Measurements from ENCODE around the gene PTTG1IP.

Gene PTTG1IP

GRCh38 chr21:44858291-44858690 lies 15.2 kb downstream of the PTTG1IP start:
- no peak for DNase-seq

DNA sequence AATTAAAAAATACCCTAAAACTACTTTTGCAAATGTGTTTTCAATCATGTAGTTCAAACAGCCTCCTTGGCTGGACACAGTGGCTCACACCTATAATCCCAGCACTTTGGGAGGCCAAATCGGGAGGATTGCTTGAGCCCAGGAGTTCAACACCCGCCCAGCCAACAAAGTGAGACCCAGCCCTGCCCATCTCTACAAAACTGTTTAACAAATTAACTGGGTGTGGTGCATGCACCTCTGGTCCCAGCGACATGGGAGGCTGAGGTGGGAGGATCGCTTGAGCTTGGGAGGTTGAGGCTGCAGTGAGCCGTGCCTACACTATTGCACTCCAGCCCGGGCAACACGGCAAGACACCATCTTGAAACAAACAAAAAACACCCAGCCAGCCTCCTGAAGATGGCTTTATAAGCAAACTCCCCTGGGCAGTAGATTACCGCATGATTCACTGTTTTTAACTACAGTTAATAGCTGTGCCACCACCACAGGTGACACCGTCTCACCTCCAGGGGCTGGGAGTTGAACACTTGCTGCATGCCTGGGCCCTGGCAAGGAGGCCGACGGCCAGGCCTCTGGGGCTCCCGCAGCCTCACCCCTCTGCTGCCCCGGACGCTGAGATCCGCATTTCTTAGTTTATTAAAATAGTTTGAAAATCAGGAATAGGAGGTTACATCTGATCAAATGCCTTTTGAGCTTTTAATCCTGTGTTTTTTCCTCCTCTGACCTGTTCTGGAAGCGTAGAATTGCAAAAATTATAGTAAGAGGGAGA lies 16.2 kb downstream of the PTTG1IP start:
- DNase-seq = no peak

DNA sequence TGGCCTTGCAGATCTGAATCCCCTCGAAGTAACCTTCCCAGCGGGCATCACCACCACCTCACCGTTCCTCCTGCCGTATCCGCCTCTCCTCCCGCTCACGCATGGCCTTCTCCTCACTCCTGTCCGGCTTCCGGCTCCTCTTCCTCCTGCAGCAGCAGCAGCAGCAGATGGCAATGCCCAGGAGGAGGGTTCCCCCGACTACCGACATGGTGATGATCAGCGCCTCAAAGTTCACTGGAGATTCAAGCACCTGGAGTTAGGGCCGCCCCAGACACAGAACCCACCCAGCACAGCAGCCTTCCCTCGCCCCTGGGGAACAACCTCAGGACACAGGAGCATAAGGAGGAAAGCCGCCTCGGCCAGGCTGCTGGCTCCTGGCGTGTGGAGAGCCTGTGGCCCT lies 17.4 kb downstream of the PTTG1IP start:
- DNase-seq = no peak

DNA sequence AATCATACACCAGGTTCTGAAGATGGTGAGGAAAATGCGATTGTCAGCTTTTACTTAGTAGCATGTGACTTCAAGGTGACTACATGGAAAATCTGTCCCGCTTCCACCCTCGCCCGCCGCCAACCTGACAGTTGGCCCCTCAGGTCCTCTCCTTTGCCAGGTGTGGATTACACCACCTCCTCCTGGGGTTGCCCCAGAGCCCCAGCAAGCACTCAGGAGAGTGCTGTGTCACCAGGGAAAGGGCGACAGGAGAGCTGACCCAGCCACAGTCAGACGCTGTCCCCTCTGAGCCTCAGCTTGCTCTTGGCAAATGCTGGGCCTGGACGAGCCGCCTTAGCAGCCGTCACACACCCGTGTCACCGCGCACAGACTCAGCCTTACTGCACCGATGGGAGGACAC lies 17.9 kb downstream of the PTTG1IP start:
- DNase-seq = no peak

DNA sequence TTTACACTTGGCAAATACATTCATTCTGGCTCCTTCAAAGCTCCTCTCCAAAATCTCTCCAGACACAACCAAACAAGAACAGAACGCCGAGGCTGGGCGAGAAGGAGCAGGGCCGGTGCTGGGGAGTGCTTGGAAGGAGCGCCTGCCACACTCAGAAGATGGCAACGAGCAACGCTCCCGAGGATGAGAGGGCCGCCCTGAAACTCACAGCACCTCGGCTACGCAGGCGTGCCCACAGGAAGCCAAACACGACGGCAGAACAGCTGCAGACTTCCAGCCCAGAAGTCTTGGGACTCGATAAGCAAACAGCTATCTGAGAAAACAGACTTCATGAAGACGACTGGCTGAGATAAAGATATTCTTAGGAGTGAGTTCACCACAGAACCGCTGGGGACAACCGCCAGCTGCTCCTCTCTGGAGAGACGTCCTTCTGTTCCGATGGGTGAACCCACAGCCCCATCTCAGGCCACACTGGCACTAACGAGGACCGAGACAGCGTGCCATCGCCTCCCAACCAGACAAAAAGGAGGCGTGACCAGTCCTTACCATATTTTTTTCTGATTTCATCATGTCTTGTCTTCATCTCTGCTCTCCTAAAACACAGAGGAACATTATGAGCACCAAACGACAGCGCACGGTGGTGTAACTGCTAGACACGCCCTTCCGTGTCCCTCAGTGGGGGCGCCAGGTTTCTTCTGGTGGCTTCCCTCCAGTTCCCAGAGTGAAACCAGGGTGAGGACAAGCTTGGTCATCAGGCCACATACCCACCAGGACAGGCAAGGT lies 18.6 kb downstream of the PTTG1IP start:
- no peak for DNase-seq

GRCh38 chr21:44854391-44854663 lies 19.2 kb downstream of the PTTG1IP start:
- peak; percentile 17 for DNase-seq

DNA sequence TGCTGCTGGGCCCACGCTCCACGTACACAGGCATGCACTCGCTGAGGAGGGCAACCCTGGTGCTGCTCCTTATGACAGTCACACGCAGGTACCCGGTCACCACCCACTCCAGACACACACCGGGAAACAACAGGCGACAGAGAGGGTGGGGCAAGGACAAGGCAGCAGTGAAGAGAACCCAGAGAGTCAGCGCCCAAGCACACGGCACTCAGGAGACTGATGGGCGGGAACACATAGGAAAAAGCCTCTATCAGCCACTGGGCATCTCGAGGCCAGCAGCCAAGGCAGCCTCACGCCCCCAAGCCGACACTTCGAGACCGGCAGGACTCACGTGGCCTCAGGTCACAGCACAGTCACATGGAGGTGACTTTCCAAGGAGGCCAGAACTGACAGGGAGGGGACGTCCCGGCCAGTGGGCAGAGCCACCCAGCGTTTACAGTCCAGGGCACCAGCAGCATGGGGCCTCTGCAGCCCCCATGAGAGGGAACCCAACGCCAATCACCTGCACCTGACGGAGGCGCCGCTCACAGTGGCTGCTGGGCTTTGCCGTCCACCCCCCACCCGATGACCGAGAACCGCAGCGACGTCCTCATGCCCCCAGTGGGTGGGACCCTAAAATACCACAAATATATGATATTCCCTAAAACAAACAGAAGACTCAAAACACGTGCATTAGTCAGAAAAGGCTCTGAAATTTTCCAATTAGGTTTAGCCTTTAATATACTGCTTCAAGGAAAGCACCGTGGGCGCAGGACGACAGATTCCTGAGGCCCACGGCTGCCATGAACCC lies 19.7 kb downstream of the PTTG1IP start:
- DNase-seq = no peak

DNA sequence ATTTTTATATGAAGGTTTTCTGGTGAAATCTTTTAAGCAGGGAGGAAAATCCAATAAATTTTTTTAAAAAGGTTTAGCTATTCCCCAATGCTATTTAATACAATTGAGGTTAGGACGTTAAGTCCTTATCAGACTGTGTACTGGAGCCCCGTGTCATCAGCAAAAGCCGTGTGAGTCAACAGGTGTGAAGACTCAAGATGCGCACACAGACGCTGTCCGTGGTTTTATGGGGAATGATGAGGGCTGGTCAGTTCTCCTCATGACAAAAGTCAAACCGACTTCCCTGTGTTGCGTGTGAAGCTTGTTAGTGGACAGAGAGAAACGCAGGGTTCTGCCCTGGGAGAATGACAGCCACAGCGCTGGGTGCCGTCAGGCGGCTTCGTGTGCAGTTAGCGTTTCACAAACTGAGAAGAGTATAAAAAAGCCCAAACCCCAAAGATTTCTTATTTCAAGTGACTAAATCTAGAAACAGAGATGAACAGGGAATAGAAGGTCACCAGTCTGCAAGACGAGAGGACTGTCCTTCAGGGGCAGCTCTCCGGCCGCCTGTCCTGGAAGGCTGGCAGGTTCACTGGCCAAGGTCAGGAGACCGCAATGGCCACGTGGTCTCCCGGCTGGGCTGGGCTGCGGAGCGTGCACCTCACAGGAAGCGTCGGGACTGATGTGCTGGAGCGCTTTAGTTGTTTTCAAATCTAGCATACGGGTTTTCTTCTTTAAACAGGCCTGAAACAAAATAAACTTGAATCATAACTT lies 22.4 kb downstream of the PTTG1IP start:
- DNase-seq = no peak

GRCh38 chr21:44850208-44850800 lies 23.2 kb downstream of the PTTG1IP start:
- no peak for DNase-seq

- no peak for DNase-seq
Measured at GRCh38 chr21:44849616-44850130, 23.8 kb downstream of the PTTG1IP start.

GRCh38 chr21:44848821-44849521 lies 24.5 kb downstream of the PTTG1IP start:
- no peak for DNase-seq

DNA sequence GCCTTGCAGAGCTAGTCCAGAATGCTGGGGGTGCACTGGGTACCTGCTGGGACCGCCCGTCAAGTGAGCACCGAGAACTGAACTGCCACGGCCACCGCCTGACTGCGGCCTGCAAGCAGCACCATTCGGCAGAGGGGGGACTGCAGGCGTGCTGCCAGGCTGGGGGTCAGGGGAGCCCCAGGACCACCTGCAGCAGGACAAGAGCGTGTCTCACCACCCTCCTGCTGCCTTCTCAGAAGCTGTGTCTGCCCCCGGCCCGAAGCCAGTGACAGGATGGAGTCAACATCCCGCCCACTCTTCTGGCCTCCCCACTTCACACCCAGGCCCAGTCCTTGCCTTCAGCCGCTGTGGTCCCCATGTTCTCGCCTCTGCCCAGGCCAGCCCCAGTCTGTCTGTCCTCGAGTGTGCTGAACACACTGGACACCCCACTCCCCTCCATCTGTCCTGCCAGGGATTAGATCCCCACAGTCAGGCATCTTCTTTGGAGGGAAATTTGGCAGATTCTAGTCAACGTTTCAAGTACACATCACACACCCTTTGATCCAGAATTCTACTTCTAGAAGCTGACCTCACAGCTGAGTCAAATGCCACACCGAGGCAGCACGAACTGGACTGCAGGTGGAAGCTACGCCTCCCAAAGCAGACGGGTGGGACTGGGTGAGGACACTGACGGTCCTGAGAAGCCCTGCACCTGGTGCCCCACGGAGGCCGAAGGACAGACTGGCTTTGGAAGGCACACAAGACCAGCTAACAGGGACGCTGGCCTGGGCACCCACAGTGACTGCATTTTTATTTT lies 26.0 kb downstream of the PTTG1IP start:
- no peak for DNase-seq

DNA sequence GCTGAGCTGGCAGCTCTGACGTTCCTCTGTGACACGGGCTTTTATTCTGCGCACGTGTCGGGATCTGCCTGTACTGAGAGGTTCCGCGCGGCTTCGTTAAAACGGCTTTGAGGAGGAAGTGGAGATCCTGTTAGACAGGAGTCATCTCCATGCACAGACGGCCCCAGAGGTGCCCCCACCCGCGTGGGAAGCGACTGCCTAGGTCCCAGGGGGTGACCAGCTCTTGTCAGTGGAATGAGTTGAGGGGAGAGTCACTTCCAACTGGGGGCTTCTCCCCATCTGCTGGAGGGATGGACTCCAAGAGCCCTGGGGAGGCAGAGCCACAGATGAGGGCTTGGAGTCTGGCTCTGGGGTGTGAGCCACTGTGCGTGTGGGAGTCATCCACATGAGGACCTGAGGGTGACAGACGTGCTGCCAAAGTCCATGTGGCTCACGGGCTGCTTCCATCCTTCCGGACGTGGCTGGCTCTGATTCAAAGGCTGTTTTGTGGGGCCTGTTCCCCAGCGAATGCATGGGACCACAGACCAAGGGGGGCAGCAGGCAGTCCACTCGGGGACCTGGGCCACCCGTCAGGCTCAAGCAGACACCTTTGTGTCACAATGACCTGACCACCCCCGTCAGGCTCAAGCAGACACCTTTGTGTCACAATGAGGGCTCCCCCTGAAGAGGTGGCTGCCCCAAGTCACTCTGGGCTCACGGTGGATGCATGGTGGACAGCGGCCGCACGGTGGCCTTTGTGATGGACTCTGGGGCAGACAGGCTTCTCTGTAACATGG lies 26.8 kb downstream of the PTTG1IP start:
- peak; percentile 52 for DNase-seq

- no peak for DNase-seq
Measured at GRCh38 chr21:44846224-44846484, 27.3 kb downstream of the PTTG1IP start.

DNA sequence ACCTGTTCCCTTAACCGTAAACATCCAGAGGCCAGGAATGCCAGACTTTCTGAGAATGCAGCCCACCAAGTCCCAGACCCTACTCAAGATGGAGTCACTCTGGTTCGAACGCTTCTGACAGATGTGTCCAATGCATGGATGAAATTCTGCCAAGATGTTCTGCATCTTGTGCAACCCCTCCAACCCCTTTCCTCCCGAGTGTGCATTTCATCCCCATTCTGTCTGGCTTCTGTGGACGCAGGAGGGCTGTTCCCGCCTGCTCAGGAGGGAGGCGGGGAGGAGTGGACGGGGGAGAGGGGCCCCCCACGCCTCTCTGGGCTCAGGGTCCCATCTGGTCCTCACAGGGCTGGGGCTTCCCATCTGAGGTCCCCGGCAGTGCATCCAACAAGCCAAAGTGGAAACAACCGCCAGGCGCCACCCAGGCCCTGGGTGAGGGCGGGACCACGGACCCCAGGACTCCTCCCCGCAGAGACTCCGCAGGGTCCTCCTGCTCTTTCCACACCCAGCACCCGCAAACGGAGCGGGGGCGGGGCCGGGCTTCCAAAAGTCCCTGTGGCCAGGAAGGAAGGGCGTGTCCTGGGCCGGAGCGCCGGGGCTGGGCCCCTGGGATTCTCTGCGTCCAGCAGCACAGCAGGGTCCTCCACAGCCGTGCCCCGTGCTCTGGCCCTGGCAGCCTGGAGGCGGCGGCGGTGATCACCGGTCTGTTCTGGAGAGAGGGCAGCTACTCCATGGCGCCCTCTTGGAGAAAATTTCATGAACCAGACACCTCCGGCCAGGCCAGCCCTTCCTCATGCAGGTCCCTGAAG lies 27.9 kb downstream of the PTTG1IP start:
- peak; percentile 59 for DNase-seq

DNA sequence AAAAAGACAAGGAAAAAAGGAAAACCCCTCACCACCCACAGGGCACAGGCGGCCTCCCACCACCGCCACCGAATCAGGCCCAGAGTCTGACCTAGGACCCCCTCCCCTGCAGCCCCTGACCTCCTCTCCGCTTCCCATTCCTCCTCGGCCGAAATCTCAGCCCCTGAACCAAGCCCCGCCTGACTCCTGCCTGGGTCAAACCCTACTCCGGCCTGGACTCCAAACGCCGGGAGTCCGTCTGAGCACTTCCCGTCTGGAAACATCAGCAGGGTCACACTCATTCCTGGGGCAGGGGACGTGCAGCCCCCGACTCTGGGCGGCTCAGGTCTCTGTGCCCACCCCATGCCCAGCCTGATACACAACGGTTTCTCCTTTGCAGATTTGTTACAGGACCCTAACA lies 29.2 kb downstream of the PTTG1IP start:
- DNase-seq = no peak

DNA sequence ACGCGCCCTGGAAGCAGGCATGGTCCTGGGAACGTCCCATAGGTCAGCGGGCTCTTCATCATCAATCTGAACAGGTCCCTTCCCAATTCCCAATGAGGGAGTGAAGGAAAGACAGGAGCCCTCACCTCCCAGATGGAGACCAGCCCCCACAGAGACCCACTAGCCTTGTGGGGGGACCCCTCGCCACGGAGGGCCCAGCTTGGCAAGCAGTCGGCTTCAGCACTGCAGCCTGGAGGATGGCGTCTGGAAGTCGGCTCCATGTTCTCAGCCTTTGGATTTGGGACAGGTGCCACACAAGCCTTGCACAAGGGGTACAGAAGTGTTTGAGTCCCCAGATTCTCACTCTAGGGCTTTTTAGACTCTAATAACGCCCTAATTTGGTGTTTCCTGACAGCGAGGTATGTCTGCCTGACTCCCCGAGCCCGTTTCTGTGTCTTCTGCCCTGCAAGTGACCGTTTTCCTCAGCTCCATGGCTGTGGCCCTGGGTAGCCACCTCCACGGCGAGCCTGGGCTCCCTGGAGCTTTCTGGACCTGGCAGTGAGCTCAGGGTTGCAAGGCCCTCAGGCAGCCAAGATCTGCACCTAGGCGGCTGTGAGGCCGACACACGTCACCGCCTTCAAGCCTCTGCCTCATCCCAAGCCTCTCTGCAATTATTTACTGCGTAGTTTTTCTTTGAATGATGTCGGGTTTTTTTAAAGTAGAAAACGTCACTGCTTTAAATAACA lies 30.6 kb downstream of the PTTG1IP start:
- no peak for DNase-seq

DNA sequence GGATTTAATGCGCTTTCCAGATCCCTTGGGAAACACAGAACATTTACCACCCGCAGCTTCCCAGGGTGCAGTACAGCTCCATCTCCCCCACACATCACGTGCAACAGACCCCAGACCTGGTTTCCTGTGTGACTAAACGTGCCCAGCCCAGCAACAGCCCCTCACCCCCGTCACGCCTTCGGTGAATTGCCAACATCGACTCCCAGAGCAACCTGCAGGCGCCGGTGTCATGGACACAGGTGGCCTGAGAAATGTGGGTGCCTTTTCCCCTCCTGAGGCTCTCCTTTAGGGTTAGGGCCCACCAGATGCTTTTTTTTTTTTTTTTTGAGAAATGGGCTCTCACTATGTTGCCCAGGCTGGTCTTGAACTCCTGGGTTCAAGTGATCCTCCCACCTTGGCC lies 31.4 kb downstream of the PTTG1IP start:
- DNase-seq = no peak

DNA sequence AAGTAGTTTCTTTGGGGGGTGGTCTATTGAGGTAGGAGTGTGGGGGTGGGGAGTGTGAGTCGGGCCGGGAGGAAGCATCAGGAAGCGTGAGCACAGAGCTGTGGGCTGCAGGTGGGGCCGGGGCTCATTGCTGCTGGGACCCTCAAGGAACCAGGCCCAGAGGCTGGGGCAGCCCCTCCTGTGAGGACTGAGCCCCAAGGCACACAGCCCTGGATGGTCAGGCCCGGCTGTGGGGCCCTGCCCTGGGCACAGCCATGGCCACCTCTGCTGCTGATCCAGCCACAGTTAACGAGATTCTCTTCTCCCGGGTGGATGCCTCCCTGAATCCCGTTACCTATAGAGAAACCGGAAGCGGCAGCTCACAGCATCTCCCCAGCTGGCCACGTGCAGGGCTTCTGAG lies 32.7 kb downstream of the PTTG1IP start:
- DNase-seq = no peak

Measured in stimulated activated CD4-positive, alpha-beta T cell treated with anti-CD3 and anti-CD28 coated beads, Interleukin-1b, Interleukin-23, amount 100 ng/mL, for 48 hours (primary cell).